Neural progenitor cell (in vitro differentiated cells): ENCODE measurements around the gene CHGA.

Experiments used
- EZH2 ChIP-seq: fragments of 200-600 bp; sonication (generic); IDR thresholded peaks from 2 replicates; pipeline ENCODE4 v1.6.1; 2017; ENCODE audit warnings: antibody characterized with exemption, mild to moderate bottlenecking, moderate library complexity
- TF ChIP-seq, protein P1 (sequence below): fragments of 200-600 bp; sonication (generic); IDR thresholded peaks from 2 replicates; pipeline ENCODE4 v1.5.1; 2017; ENCODE audit warnings: antibody characterized with exemption, mild to moderate bottlenecking

DNA sequence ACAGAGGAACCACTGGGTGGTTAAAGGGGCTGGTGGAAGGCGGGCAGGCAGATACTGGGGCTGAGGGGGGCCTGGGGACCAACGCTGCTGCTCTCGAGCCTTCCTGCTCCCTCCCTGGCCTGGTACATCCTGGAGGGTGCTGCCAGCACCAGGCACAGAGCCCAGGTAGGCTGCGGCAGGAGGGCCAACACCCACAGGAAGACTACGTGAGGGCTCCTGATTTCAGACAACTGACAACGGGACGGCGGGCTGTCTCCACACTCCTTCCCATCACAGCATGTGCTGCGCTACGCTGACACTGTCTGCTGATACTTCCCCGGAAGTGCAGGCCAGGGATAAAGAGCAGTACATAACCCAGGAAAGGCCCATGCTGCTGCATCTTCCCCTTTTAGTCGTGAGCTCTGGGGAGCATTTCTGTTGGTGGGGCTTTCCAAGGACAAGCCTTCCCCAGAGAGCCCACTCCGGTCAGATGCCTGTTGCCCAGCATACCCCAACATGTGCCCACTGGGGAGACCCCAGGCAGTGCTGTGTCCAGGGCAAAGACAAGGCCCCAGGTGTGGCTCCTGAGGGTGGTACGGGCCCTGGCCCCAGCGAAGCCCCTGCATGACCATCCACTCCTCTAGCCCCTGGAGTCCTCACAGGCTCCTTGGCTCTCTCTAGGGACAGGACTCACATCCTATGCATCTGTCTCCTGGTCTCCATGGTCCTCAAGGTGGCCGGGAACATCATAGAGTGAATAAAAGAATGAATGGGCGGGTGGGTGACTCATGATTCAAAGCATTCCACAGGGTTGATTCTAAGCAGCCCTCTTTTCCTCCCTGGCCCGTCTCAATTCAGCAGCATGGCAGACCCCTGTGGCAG is 38.0 kb downstream of the CHGA start:
- TF ChIP-seq, protein P1, sequence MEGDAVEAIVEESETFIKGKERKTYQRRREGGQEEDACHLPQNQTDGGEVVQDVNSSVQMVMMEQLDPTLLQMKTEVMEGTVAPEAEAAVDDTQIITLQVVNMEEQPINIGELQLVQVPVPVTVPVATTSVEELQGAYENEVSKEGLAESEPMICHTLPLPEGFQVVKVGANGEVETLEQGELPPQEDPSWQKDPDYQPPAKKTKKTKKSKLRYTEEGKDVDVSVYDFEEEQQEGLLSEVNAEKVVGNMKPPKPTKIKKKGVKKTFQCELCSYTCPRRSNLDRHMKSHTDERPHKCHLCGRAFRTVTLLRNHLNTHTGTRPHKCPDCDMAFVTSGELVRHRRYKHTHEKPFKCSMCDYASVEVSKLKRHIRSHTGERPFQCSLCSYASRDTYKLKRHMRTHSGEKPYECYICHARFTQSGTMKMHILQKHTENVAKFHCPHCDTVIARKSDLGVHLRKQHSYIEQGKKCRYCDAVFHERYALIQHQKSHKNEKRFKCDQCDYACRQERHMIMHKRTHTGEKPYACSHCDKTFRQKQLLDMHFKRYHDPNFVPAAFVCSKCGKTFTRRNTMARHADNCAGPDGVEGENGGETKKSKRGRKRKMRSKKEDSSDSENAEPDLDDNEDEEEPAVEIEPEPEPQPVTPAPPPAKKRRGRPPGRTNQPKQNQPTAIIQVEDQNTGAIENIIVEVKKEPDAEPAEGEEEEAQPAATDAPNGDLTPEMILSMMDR: no peak
- TF ChIP-seq EZH2: no peak
